ENCODE measurements around the gene RALY. TPM values are rescaled to one million over a fixed set of nuclear protein-coding genes. Genes with fewer than 3 reads are reported as not detected.

Gene RALY
- total RNA-seq, 1 experiment from 2014 or later, result 119 TPM

- intact Hi-C loops (cut with micrococcal nuclease), result no loop called here
These were observed 48.8 kb upstream of the RALY start for GRCh38 chr20:33944914-33945313.

GRCh38 chr20:33945391-33946081 is 48.2 kb upstream of the RALY start:
- Histone ChIP-seq H3K4me2 (ENCODE audit: low read length) (no peak overlapping the region), H3K9me2 (ENCODE audit: insufficient read depth) (no peaks in the 10 kb centered on the region), H3K27me3 (ENCODE audit: insufficient read depth, low read length) (no peaks in the 10 kb centered on the region), H4K20me1 (ENCODE audit: insufficient read depth) (no peaks in the 10 kb centered on the region), H3K4me3 (replicated peaks in 1 of 2; ENCODE audit: low read depth in 1 of 2, low read length in 2 of 2) (no peak overlapping the region), H3K27ac (ENCODE audit: low read depth, low read length) (no peak overlapping the region), H3K36me3 (ENCODE audit: control insufficient read depth in 1 of 2, insufficient read depth in 2 of 2, low read length in 2 of 2) (no peaks in the 10 kb centered on the region), H3K79me2 (ENCODE audit: insufficient read depth, low read length) (no peaks in the 10 kb centered on the region), H3K9ac (ENCODE audit: low read length) (no peak overlapping the region), H3K4me1 (ENCODE audit: control insufficient read depth in 1 of 2, insufficient read depth in 2 of 2, low read length in 2 of 2) (no peaks in the 10 kb centered on the region), H3K9me3 (ENCODE audit: control insufficient read depth in 1 of 2, insufficient read depth in 1 of 2, low read depth in 1 of 2, low read length in 2 of 2) (peaks cover 13 to 28% of the 10 kb centered on the region in 2 experiments; a peak in 2 of 4 replicates), H2AFZ (ENCODE audit: low read depth, low read length, poor library complexity, severe bottlenecking) (no peak overlapping the region)
- intact Hi-C loops (cut with micrococcal nuclease), result no loop called here
- DNase-seq (ENCODE audit: low read depth, low spot score), result no peak
- no peak for ATAC-seq
- no TSS peak for BruUV-seq (replicated peaks)
- ChIA-PET POLR2A (no interaction called here), CTCF (no interaction called here), RAD21 (ENCODE audit: low non-redundant PET in 1 of 2, low total read pairs in 2 of 2, uncharacterized antibody in 2 of 2, unreplicated experiment in 2 of 2) (no interaction called here)
- TF ChIP-seq SP1 (IDR thresholded peaks at IDR 0.05; ENCODE audit: low read depth) (no peak), ZBTB33 (IDR thresholded peaks at IDR 0.05; ENCODE audit: extremely low read depth, insufficient replicate concordance, low read length) (no peak), EZH2 (IDR thresholded peaks at IDR 0.05) (no peak), REST (IDR thresholded peaks at IDR 0.05; ENCODE audit: low read depth) (no peak), CBX3 (IDR thresholded peaks at IDR 0.05; ENCODE audit: low read depth) (no peak), JUND (IDR thresholded peaks at IDR 0.05) (no peak), ATF3 (IDR thresholded peaks at IDR 0.05) (no peak), MAX (IDR thresholded peaks at IDR 0.05) (no peak), CEBPB (IDR thresholded peaks at IDR 0.05; ENCODE audit: low read depth) (no peak), YY1 (IDR thresholded peaks at IDR 0.05; ENCODE audit: extremely low read depth, insufficient replicate concordance, low read depth, low read length) (no peak), ZNF274 (IDR thresholded peaks at IDR 0.05; ENCODE audit: low read depth, low read length) (no peak), FOSL1 (IDR thresholded peaks at IDR 0.05; ENCODE audit: low read depth) (no peak), EZH2phosphoT487 (IDR thresholded peaks at IDR 0.05; ENCODE audit: borderline replicate concordance) (no peak), ZFX (IDR thresholded peaks at IDR 0.05) (no peak), RAD21 (IDR thresholded peaks at IDR 0.05; ENCODE audit: low read depth) (no peak)

More at GRCh38 chr20:33944914-33945313, 48.8 kb upstream of the RALY start:
- ChIA-PET RAD21 (ENCODE audit: low non-redundant PET in 1 of 2, low total read pairs in 2 of 2, uncharacterized antibody in 2 of 2, unreplicated experiment in 2 of 2) (no interaction called here), POLR2A (no interaction called here), CTCF (no interaction called here)
- DNase-seq (ENCODE audit: low read depth, low spot score) (no peak), ATAC-seq (no peak)
- H3K79me2 ChIP-seq (ENCODE audit: insufficient read depth, low read length), result no peaks in the 10 kb centered on the region
- no peak overlapping the region for H3K27ac ChIP-seq (ENCODE audit: low read depth, low read length)
- no peaks in the 10 kb centered on the region for H3K27me3 ChIP-seq (ENCODE audit: insufficient read depth, low read length)
- H3K9ac ChIP-seq (ENCODE audit: low read length), result no peak overlapping the region
- no peak for TF ChIP-seq ELF1 (IDR thresholded peaks at IDR 0.05; ENCODE audit: borderline replicate concordance, low read depth)
- TF ChIP-seq RAD21 (IDR thresholded peaks at IDR 0.05; ENCODE audit: low read depth), result no peak
- no peak overlapping the region for H2AFZ ChIP-seq (ENCODE audit: low read depth, low read length, poor library complexity, severe bottlenecking)
- peaks cover 13 to 28% of the 10 kb centered on the region in 2 experiments; a peak in 2 of 4 replicates for H3K9me3 ChIP-seq (ENCODE audit: control insufficient read depth in 1 of 2, insufficient read depth in 1 of 2, low read depth in 1 of 2, low read length in 2 of 2)
- no peaks in the 10 kb centered on the region for H4K20me1 ChIP-seq (ENCODE audit: insufficient read depth)
- H3K4me1 ChIP-seq (ENCODE audit: control insufficient read depth in 1 of 2, insufficient read depth in 2 of 2, low read length in 2 of 2), result no peaks in the 10 kb centered on the region
- no peaks in the 10 kb centered on the region for H3K9me2 ChIP-seq (ENCODE audit: insufficient read depth)
- H3K4me3 ChIP-seq (replicated peaks in 1 of 2; ENCODE audit: low read depth in 1 of 2, low read length in 2 of 2), result no peak overlapping the region
- H3K36me3 ChIP-seq (ENCODE audit: control insufficient read depth in 1 of 2, insufficient read depth in 2 of 2, low read length in 2 of 2), result no peaks in the 10 kb centered on the region
- no peak overlapping the region for H3K4me2 ChIP-seq (ENCODE audit: low read length)
- BruUV-seq (replicated peaks), result no TSS peak

Measured in HCT116 (cell line).